ENCODE data around the gene ALK. TPM values are rescaled to one million over a fixed set of nuclear protein-coding genes. Genes with fewer than 3 reads are reported as not detected.

Gene ALK
- total RNA-seq, 4 donors from 2014 or later = 0.88 to 1.3 (median 1.3) TPM; not detected in 1

DNA sequence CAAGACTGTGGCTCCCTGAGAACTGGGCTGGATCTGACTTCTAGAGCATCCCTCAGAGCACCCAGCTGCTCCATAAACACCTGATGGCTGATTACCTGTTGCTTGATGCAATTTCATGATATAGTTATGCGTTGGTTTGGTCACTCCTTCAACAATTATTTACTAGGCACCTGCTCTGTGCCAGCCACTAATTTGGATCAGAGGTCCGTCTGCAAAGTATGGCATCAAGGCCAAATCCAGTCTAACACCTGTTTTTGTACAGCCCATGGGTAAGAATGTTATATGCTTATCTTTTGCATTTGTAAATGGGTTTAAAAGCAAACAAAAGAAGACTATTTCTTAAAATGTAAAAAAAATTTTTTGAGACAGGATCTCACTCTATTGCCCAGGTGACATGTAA, 348.2 kb downstream of the ALK start:
- no peaks in the 10 kb centered on the region for H3K9me3 ChIP-seq
- TF ChIP-seq POLR2A (IDR thresholded peaks at IDR 0.05) = no peak
- TF ChIP-seq, protein P1, sequence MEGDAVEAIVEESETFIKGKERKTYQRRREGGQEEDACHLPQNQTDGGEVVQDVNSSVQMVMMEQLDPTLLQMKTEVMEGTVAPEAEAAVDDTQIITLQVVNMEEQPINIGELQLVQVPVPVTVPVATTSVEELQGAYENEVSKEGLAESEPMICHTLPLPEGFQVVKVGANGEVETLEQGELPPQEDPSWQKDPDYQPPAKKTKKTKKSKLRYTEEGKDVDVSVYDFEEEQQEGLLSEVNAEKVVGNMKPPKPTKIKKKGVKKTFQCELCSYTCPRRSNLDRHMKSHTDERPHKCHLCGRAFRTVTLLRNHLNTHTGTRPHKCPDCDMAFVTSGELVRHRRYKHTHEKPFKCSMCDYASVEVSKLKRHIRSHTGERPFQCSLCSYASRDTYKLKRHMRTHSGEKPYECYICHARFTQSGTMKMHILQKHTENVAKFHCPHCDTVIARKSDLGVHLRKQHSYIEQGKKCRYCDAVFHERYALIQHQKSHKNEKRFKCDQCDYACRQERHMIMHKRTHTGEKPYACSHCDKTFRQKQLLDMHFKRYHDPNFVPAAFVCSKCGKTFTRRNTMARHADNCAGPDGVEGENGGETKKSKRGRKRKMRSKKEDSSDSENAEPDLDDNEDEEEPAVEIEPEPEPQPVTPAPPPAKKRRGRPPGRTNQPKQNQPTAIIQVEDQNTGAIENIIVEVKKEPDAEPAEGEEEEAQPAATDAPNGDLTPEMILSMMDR (IDR thresholded peaks at IDR 0.05) = no peak
- H3K4me3 ChIP-seq = no peak overlapping the region
- H3K36me3 ChIP-seq = no peaks in the 10 kb centered on the region
- no peaks in the 10 kb centered on the region for H3K4me1 ChIP-seq
- DNase-seq = no peak
- no peaks in the 10 kb centered on the region for H3K27me3 ChIP-seq
- H3K27ac ChIP-seq = no peak overlapping the region

DNA sequence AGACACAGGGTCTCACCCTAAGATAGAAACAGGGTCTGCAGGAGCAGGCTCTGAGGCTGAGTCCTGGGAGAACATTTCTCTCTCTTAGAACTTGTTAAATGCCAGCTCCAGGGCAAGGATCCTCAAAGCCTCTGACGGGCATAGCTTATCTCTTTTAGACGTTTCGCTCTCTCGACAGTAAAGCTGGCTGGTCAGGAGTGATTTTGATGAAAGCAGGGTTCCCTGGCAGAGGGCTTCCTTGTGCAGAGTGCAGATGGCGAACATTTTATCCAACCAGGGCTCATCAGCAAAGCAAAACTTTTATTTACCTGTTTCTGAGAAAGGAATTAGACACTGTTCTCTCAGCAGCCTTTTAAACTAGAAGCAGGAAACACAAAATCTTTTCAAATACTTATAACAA, 350.8 kb downstream of the ALK start:
- Histone ChIP-seq H3K9me3 (no peaks in the 10 kb centered on the region), H3K4me3 (no peak overlapping the region), H3K36me3 (no peaks in the 10 kb centered on the region), H3K27me3 (no peaks in the 10 kb centered on the region), H3K4me1 (no peaks in the 10 kb centered on the region), H3K27ac (no peak overlapping the region)
- TF ChIP-seq POLR2A (IDR thresholded peaks at IDR 0.05) = no peak
- TF ChIP-seq, protein P1 (IDR thresholded peaks at IDR 0.05) = no peak
- no peak for DNase-seq

DNA sequence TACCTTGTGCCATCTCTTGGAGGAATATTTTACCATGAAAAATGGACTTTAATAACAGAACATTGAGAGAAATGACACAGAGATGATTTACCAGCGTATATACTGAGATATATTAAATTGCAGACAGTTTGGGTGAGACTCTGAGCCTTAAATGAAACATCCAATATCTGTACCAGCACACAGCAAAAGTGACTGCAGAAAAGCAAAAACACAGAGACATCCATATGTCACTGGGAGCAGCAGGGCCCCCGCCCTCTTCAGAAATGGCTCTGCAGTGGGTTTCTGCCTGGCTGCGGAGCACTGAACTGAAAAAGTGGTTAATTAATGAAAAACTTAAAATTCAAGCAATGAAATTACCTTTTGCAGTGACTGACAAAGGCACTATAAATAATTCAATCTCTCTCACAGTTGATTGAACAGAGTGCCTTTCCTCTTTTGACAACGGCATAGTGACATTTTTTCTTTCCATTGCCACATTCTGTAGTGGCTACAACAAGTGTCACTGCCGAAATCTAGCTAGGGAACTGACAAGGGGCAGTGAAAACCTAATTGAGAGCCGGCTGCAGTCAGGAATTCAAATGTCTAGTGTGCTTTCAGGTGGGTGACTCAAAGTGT, 353.4 kb downstream of the ALK start:
- H3K4me3 ChIP-seq = no peak overlapping the region
- no peaks in the 10 kb centered on the region for H3K36me3 ChIP-seq
- no peaks in the 10 kb centered on the region for H3K27me3 ChIP-seq
- no peaks in the 10 kb centered on the region for H3K9me3 ChIP-seq
- no peak for DNase-seq
- TF ChIP-seq, protein P1 (IDR thresholded peaks at IDR 0.05) = no peak
- TF ChIP-seq POLR2A (IDR thresholded peaks at IDR 0.05) = no peak
- no peak overlapping the region for H3K27ac ChIP-seq
- H3K4me1 ChIP-seq = no peaks in the 10 kb centered on the region

DNA sequence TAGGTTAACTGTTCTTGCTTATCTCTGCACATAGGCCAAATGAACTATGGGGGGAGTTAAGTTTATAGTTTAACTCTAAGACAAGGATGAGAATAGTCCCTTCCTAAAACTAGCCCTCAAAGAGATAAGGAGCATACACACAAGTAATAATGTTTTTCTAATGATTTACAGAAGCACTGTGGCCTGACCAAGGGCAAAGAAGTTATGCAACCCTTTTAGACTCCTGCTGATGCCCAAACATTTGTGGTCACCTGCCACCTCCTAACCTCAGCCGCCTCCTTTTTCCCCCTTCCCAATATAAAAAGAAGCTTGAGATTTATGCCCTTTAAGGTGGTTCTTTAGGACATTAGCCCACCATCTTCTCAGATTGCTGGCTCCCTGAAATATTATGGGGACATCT, 357.7 kb downstream of the ALK start:
- no peaks in the 10 kb centered on the region for H3K36me3 ChIP-seq
- H3K4me1 ChIP-seq = no peaks in the 10 kb centered on the region
- no peak for DNase-seq
- no peak overlapping the region for H3K4me3 ChIP-seq
- no peak overlapping the region for H3K27ac ChIP-seq
- no peaks in the 10 kb centered on the region for H3K9me3 ChIP-seq
- H3K27me3 ChIP-seq = no peaks in the 10 kb centered on the region
- no peak for TF ChIP-seq POLR2A (IDR thresholded peaks at IDR 0.05)
- TF ChIP-seq, protein P1 (IDR thresholded peaks at IDR 0.05) = no peak

DNA sequence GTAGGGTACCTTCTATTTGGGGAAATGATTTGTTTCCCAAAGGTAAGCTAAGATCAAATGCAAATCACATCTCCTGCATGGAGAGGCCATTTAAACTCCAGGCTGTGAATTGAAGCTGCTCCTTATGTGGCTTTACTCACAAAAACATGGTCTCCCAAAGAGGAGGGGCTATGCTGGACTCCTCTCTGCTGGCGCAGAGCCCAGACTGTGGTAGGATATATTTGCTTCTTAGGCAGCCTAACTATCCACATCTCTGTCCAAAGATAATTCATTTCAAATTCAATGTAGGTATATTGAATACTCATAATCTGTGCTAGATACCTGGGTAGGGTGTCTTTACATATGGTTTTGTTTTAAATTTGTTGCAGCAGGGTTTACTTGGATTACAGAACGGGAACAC, 358.5 kb downstream of the ALK start:
- TF ChIP-seq, protein P1 (IDR thresholded peaks at IDR 0.05) = no peak
- no peak for TF ChIP-seq POLR2A (IDR thresholded peaks at IDR 0.05)
- no peaks in the 10 kb centered on the region for H3K36me3 ChIP-seq
- H3K27ac ChIP-seq = no peak overlapping the region
- no peaks in the 10 kb centered on the region for H3K4me1 ChIP-seq
- no peaks in the 10 kb centered on the region for H3K9me3 ChIP-seq
- H3K27me3 ChIP-seq = no peaks in the 10 kb centered on the region
- H3K4me3 ChIP-seq = no peak overlapping the region
- DNase-seq = no peak

DNA sequence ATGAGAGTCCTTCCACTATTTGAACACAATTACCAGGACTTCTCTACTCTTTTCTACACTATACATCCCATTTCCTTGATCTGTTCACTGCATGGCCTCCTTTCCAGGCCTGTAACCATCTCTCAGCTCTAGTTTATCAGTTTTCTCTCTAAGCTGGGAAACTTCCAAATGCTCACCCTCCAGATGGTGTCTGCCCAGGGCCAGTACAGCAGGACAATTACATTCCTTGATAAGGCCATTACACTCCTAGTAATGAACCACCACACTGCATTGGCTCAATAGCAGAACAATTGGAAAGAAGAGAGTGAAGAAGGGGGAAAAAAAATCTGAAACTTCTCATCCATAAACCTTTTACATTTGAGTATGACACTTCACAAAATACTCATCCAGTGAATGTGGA, 359.1 kb downstream of the ALK start:
- no peak for TF ChIP-seq POLR2A (IDR thresholded peaks at IDR 0.05)
- H3K27me3 ChIP-seq = no peaks in the 10 kb centered on the region
- H3K9me3 ChIP-seq = no peaks in the 10 kb centered on the region
- H3K4me1 ChIP-seq = no peaks in the 10 kb centered on the region
- H3K36me3 ChIP-seq = no peaks in the 10 kb centered on the region
- no peak overlapping the region for H3K4me3 ChIP-seq
- no peak overlapping the region for H3K27ac ChIP-seq
- no peak for DNase-seq

Data from Peyer's patch (tissue), 4 donors.